Sigmoid colon (tissue), 7 donors: ENCODE results near the gene TSSK6. TPM values are rescaled to one million over a fixed set of nuclear protein-coding genes. Genes with fewer than 3 reads are reported as not detected.

ENCODE experiments used
- DNase-seq: peaks from one replicate; pipeline ENCODE4 v3.0.0-alpha.2; 2019
- H3K27ac ChIP-seq, 4 donors: fragments of 200-600 bp; sonication (generic); one replicate each; pipeline ENCODE4 v1.5.1; 2016 to 2019; ENCODE audit warnings: mild to moderate bottlenecking in 1 of 4
- H3K27me3 ChIP-seq, 3 donors: fragments of 200-600 bp; sonication (generic); one replicate each; pipeline ENCODE4 v1.5.1; 2019; ENCODE audit warnings: mild to moderate bottlenecking in 1 of 3
- H3K36me3 ChIP-seq, 4 donors: fragments of 200-600 bp; sonication (generic); one replicate each; pipeline ENCODE4 v1.5.1; 2016 to 2019
- H3K4me1 ChIP-seq, 4 donors: fragments of 200-600 bp; sonication (generic); one replicate each; pipeline ENCODE4 v1.5.1; 2017 to 2019
- H3K4me3 ChIP-seq, 4 donors: fragments of 200-600 bp; sonication (generic); one replicate each; pipeline ENCODE4 v1.5.1; 2017 to 2019; ENCODE audit warnings: mild to moderate bottlenecking in 2 of 4, moderate library complexity in 1 of 4
- H3K9me3 ChIP-seq, 4 donors: fragments of 200-600 bp in 3 of 4; sonication (generic) in 3 of 4; one replicate each; pipeline versions ENCODE4 v1.5.1 to v1.6.1; 2013 to 2019
- CTCF ChIP-seq, 4 experiments: fragments of 450-650 bp in 3 of 4; fragments of 200-600 bp in 1 of 4; IDR thresholded peaks; one replicate each; pipeline ENCODE4 v1.5.1; 2016 to 2019; ENCODE audit warnings: antibody characterized with exemption in 4 of 4, mild to moderate bottlenecking in 3 of 4, moderate library complexity in 2 of 4
- EP300 ChIP-seq, 4 donors: sonication (generic); formaldehyde crosslinking; IDR thresholded peaks; one replicate each; pipeline ENCODE4 v1.6.1; 2017; ENCODE audit warnings: antibody characterized with exemption in 4 of 4
- POLR2A ChIP-seq, 2 donors: fragments of 450-650 bp; IDR thresholded peaks; one replicate each; pipeline ENCODE4 v1.6.1; 2016; ENCODE audit warnings: antibody characterized with exemption in 2 of 2, mild to moderate bottlenecking in 2 of 2, moderate library complexity in 2 of 2
- POLR2AphosphoS5 ChIP-seq, 4 donors: sonication (generic); formaldehyde crosslinking; IDR thresholded peaks; one replicate each; pipeline ENCODE4 v1.6.1; 2017; ENCODE audit warnings: antibody characterized with exemption in 4 of 4
- whole genome bisulfite sequencing, 2 donors: extraction: QIAGEN DNeasy Blood & Tissue Kit; methylation state at CpG; one replicate each; pipeline ENCODE4 v1.1.7; 2013; 5-methylcytosine and 5-hydroxymethylcytosine counted together
- intact Hi-C: fragments of 100-400 bp; cut with DNase I; formaldehyde crosslinking; loops from one replicate; pipeline ENCODE4 v1.15.1; 2023
- polyA plus RNA-seq, 3 donors: library from polyadenylated mRNA; stranded (reverse); fragments of 200-250 nt; gene quantifications; one replicate each; pipeline ENCODE4 v1.2.3, GENCODE V29; 2013
- total RNA-seq, 4 donors: library from RNA; depleted of rRNA; stranded (reverse); fragments of >200 nt; gene quantifications; one replicate each; pipeline ENCODE4 v1.1.0, GENCODE V29; 2016
- donor health status: healthy with polysubstance abuse.
- donor health status: Bipolar disorder and iron deficiency.
- donor health status: healthy.

Gene TSSK6
- total and polyA plus RNA-seq, 7 donors, result 1.2 to 3.3 (median 1.6) TPM

GRCh38 chr19:19525611-19526380, 10.4 kb upstream of the TSSK6 start:
- Histone ChIP-seq H3K4me1 (peaks cover 0 to 23% (median 14%) of the 10 kb centered on the region in 4 donors), H3K27ac (no peak overlapping the region), H3K27me3 (no peaks in the 10 kb centered on the region), H3K4me3 (no peak overlapping the region), H3K36me3 (peaks cover 0 to 51% (median 8%) of the 10 kb centered on the region in 4 donors), H3K9me3 (no peaks in the 10 kb centered on the region)
- intact Hi-C loops, result no loop called here
- 90 to 95% methylated on average over 23 of the region's 23 CpGs for WGBS, 2 donors
- DNase-seq, result no peak
- TF ChIP-seq EP300 (IDR thresholded peaks at IDR 0.05) (no peak), POLR2AphosphoS5 (IDR thresholded peaks at IDR 0.05) (no peak), CTCF (IDR thresholded peaks at IDR 0.05) (no peak), POLR2A (IDR thresholded peaks at IDR 0.05) (no peak)

GRCh38 chr19:19524053-19524452, 8.7 kb upstream of the TSSK6 start:
- peaks cover 0 to 26% (median 16%) of the 10 kb centered on the region in 4 donors for H3K4me1 ChIP-seq
- DNase-seq, result no peak
- peaks cover 0 to 68% (median 8%) of the 10 kb centered on the region in 4 donors for H3K36me3 ChIP-seq
- no peak overlapping the region for H3K4me3 ChIP-seq
- TF ChIP-seq POLR2A (IDR thresholded peaks at IDR 0.05) (no peak), CTCF (IDR thresholded peaks at IDR 0.05) (no peak), EP300 (IDR thresholded peaks at IDR 0.05) (no peak), POLR2AphosphoS5 (IDR thresholded peaks at IDR 0.05) (no peak)
- WGBS, 2 donors, result 86 to 91% methylated on average over 7 of the region's 7 CpGs
- intact Hi-C loops, result no loop called here
- no peaks in the 10 kb centered on the region for H3K27me3 ChIP-seq
- H3K27ac ChIP-seq, result no peak overlapping the region
- H3K9me3 ChIP-seq, result no peaks in the 10 kb centered on the region

- peaks cover 0 to 72% (median 8%) of the 10 kb centered on the region in 4 donors for H3K36me3 ChIP-seq
- no peaks in the 10 kb centered on the region for H3K27me3 ChIP-seq
- no peak overlapping the region for H3K27ac ChIP-seq
- H3K9me3 ChIP-seq, result no peaks in the 10 kb centered on the region
- no peak overlapping the region for H3K4me3 ChIP-seq
- no peak for DNase-seq
- intact Hi-C loops, result no loop called here
- H3K4me1 ChIP-seq, result peaks cover 0 to 23% (median 15%) of the 10 kb centered on the region in 4 donors
- no peak for TF ChIP-seq EP300 (IDR thresholded peaks at IDR 0.05)
- no peak for TF ChIP-seq POLR2A (IDR thresholded peaks at IDR 0.05)
- no peak for TF ChIP-seq CTCF (IDR thresholded peaks at IDR 0.05)
- TF ChIP-seq POLR2AphosphoS5 (IDR thresholded peaks at IDR 0.05), result no peak
- WGBS, 2 donors, result 93 to 95% methylated on average over 3 of the region's 3 CpGs
Observed at GRCh38 chr19:19523177-19523576, 7.8 kb upstream of the TSSK6 start.

GRCh38 chr19:19520989-19521388, 5.6 kb upstream of the TSSK6 start:
- intact Hi-C loops, result no loop called here
- no peak for DNase-seq
- Histone ChIP-seq H3K4me3 (no peak overlapping the region), H3K27me3 (no peaks in the 10 kb centered on the region), H3K36me3 (peaks cover 0 to 50% (median 4%) of the 10 kb centered on the region in 4 donors), H3K4me1 (peaks cover 0 to 38% (median 31%) of the 10 kb centered on the region in 4 donors), H3K27ac (no peak overlapping the region), H3K9me3 (no peaks in the 10 kb centered on the region)
- 82 to 87% methylated on average over 6 of the region's 6 CpGs for WGBS, 2 donors
- TF ChIP-seq CTCF (IDR thresholded peaks at IDR 0.05) (no peak), POLR2A (IDR thresholded peaks at IDR 0.05) (no peak)
